SU-DHL-6 (cell line): ENCODE measurements around the gene ALK.

ENCODE experiments used
- CTCF ChIP-seq: fragments of 200-600 bp; sonication (generic); IDR thresholded peaks from one replicate; pipeline ENCODE4 v1.5.1; 2017; ENCODE audit warnings: antibody characterized with exemption, mild to moderate bottlenecking, low read length, moderate library complexity; ENCODE audit not compliant: insufficient read depth, poor library complexity, severe bottlenecking
- EZH2phosphoT487 ChIP-seq: fragments of 200-600 bp; sonication (generic), shearing (Covaris generic); conservative IDR thresholded peaks from 2 replicates; pipeline ENCODE4 v1.6.1; 2018; ENCODE audit warnings: mild to moderate bottlenecking, antibody characterized with exemption, low read length, moderate library complexity, mixed read lengths

- TF ChIP-seq CTCF (no peak), EZH2phosphoT487 (no peak)
These were observed 488.3 kb downstream of the ALK start for GRCh38 chr2:29433128-29433527.
